ENCODE measurements around the gene RABGAP1L.

- no peak for TF ChIP-seq EZH2 (IDR thresholded peaks at IDR 0.05)
- no peak for TF ChIP-seq CTCF (IDR thresholded peaks at IDR 0.05)
These were observed 810.7 kb downstream of the RABGAP1L start for GRCh38 chr1:174969977-174970376.
